ENCODE measurements around the gene PKN2.

PKN2 gene

GRCh38 chr1:88655685-88656299 is 28.3 kb upstream of the PKN2 start:
- POLR2A ChIA-PET = no interaction called here
- H3K36me3 ChIP-seq (ENCODE audit: control insufficient read depth in 2 of 2, insufficient read depth in 1 of 2, low read length in 2 of 2) = no peaks in the 10 kb centered on the region
- H3K4me3 ChIP-seq (ENCODE audit: low read depth, low read length) = no peak overlapping the region
- no peaks in the 10 kb centered on the region for H3K4me1 ChIP-seq (ENCODE audit: control insufficient read depth, insufficient read depth, low read length)
- H3K27ac ChIP-seq (ENCODE audit: extremely low read depth, low read depth, low read length) = no peak overlapping the region
- no peak for TF ChIP-seq SCRT2 (tag by site-specific recombination; IDR thresholded peaks at IDR 0.05)
- peak; percentile 76 for TF ChIP-seq ZNF362 (tag by site-specific recombination; IDR thresholded peaks at IDR 0.05)
- no peak for TF ChIP-seq ZNF169 (tag by site-specific recombination; IDR thresholded peaks at IDR 0.05)
- no peak for TF ChIP-seq ZBTB1 (tag by site-specific recombination; IDR thresholded peaks at IDR 0.05)
- peak; percentile 37; the same call in 1 of the 2 replicates for TF ChIP-seq ZNF654 (tag by site-specific recombination; IDR thresholded peaks at IDR 0.05; ENCODE audit: low read depth)
- no peak for TF ChIP-seq ZNF174 (tag by site-specific recombination; IDR thresholded peaks at IDR 0.05)
- CTCF ChIA-PET = interaction anchor here (0.6 to 3.7 kb wide), 23 partner anchors 9 to 1386 kb away, joined by 3 to 18 read pairs (median 3); partner anchors contain the start of gene PKN2
- H3K9me3 ChIP-seq (ENCODE audit: control insufficient read depth, insufficient read depth, low read depth, low read length) = no peaks in the 10 kb centered on the region

GRCh38 chr1:88658419-88658818 is 25.7 kb upstream of the PKN2 start:
- Histone ChIP-seq H3K4me3 (ENCODE audit: low read depth, low read length) (no peak overlapping the region), H3K4me1 (ENCODE audit: control insufficient read depth, insufficient read depth, low read length) (no peaks in the 10 kb centered on the region), H3K36me3 (ENCODE audit: control insufficient read depth in 2 of 2, insufficient read depth in 1 of 2, low read length in 2 of 2) (no peaks in the 10 kb centered on the region), H3K27ac (ENCODE audit: extremely low read depth, low read depth, low read length) (no peak overlapping the region), H3K9me3 (ENCODE audit: control insufficient read depth, insufficient read depth, low read depth, low read length) (no peaks in the 10 kb centered on the region)
- ChIA-PET CTCF (interaction anchor here (0.6 to 2.6 kb wide), 5 partner anchors 10 to 219 kb away, joined by 3 to 12 read pairs (median 4); no protein-coding TSS in a partner anchor), POLR2A (no interaction called here)
- no peak for TF ChIP-seq ZNF280D (tag by site-specific recombination; IDR thresholded peaks at IDR 0.05)
- no peak for TF ChIP-seq ZNF404 (tag by site-specific recombination; IDR thresholded peaks at IDR 0.05)
- TF ChIP-seq SETDB1 (IDR thresholded peaks at IDR 0.05; ENCODE audit: insufficient read length, low read length) = no peak
- TF ChIP-seq EGR2 (tag by site-specific recombination; IDR thresholded peaks at IDR 0.05; ENCODE audit: low read depth) = no peak
- no peak for TF ChIP-seq ZNF146 (tag by site-specific recombination; IDR thresholded peaks at IDR 0.05)
- TF ChIP-seq ZNF416 (tag by site-specific recombination; IDR thresholded peaks at IDR 0.05) = no peak
- TF ChIP-seq ZNF701 (tag by site-specific recombination; IDR thresholded peaks at IDR 0.05) = no peak
- no peak for TF ChIP-seq ZBTB7A (tag by site-specific recombination; IDR thresholded peaks at IDR 0.05; ENCODE audit: low read depth)
- no peak for TF ChIP-seq ZFP3 (tag by site-specific recombination; IDR thresholded peaks at IDR 0.05; ENCODE audit: low read depth)
- TF ChIP-seq ZNF548 (tag by site-specific recombination; IDR thresholded peaks at IDR 0.05) = no peak
- TF ChIP-seq ZBTB26 (tag by site-specific recombination; optimal IDR thresholded peaks at IDR 0.05) = no peak
- TF ChIP-seq KLF17 (tag by site-specific recombination; IDR thresholded peaks at IDR 0.05) = no peak
- TF ChIP-seq HIC1 (tag by site-specific recombination; IDR thresholded peaks at IDR 0.05) = no peak
- no peak for TF ChIP-seq ZNF658 (tag by site-specific recombination; IDR thresholded peaks at IDR 0.05)
- no peak for TF ChIP-seq ZNF148 (tag by site-specific recombination; IDR thresholded peaks at IDR 0.05; ENCODE audit: borderline replicate concordance)
- no peak for TF ChIP-seq ZNF610 (tag by site-specific recombination; IDR thresholded peaks at IDR 0.05; ENCODE audit: borderline replicate concordance)
- TF ChIP-seq ZNF580 (tag by site-specific recombination; IDR thresholded peaks at IDR 0.05) = no peak

Data from HEK293 (cell line).